IMR-90 (cell line): Measurements from ENCODE around the gene COL5A1. TPM values are rescaled to one million over a fixed set of nuclear protein-coding genes. Genes with fewer than 3 reads are reported as not detected.

Experiments
- ATAC-seq: fragments of 200-7000 bp; cut with Tn5 transposase; 2 replicates; pipeline ENCODE4 v1.9.1; 2020; ENCODE audit warnings: low read depth, mild to moderate bottlenecking, moderate library complexity
- BruUV-seq: library from RNA; stranded (reverse); fragments of 400-500 nt; replicated peaks from 2 replicates; lab custom pipeline; 2021; lab: Mats Ljungman, UMichigan
- CTCF ChIA-PET: fragments of 300-600 bp; formaldehyde crosslinking; extraction: SDS; loops from one replicate; lab custom pipeline; 2021; ENCODE audit warnings: antibody characterized with exemption; lab: Yijun Ruan, JAX
- POLR2A ChIA-PET: fragments of 300-600 bp; sonication (Branson Sonifier 250); formaldehyde crosslinking; loops from one replicate; lab custom pipeline; 2022; ENCODE audit warnings: antibody characterized with exemption; ENCODE audit not compliant: unreplicated experiment; lab: Charles Lee
- DNase-seq: peaks from one replicate; pipeline ENCODE4 v3.0.0; 2013
- H2AFZ ChIP-seq: replicated peaks from 2 replicates; pipeline ENCODE3; 2013; ENCODE audit warnings: low read length, mild to moderate bottlenecking; ENCODE audit not compliant: poor library complexity
- H2AK5ac ChIP-seq: 2 replicates; pipeline ENCODE4 v1.6.1; 2013; ENCODE audit warnings: low read depth, low read length, inconsistent platforms
- H2AK9ac ChIP-seq: replicated peaks from 2 replicates; pipeline ENCODE3; 2013; ENCODE audit warnings: mild to moderate bottlenecking, low read depth, low read length, moderate library complexity; ENCODE audit not compliant: poor library complexity
- H2BK120ac ChIP-seq: 2 replicates; pipeline ENCODE4 v1.6.1; 2013; ENCODE audit warnings: low read depth, low read length, inconsistent platforms
- H2BK15ac ChIP-seq: 3 replicates; pipeline ENCODE4 v1.6.1; 2013; ENCODE audit warnings: low read depth, low read length, inconsistent platforms
- H2BK20ac ChIP-seq: 2 replicates; pipeline ENCODE4 v1.6.1; 2013; ENCODE audit warnings: low read depth, mild to moderate bottlenecking, inconsistent platforms, low read length, moderate library complexity
- H2BK5ac ChIP-seq: 2 replicates; pipeline ENCODE4 v1.6.1; 2013; ENCODE audit warnings: mild to moderate bottlenecking, low read depth, low read length, inconsistent platforms; ENCODE audit not compliant: poor library complexity, severe bottlenecking
- H3K14ac ChIP-seq: replicated peaks from 2 replicates; pipeline ENCODE4 v1.6.1; 2013; ENCODE audit warnings: low read depth, low read length, inconsistent platforms
- H3K18ac ChIP-seq: 2 replicates; pipeline ENCODE4 v1.6.1; 2013; ENCODE audit warnings: low read depth, low read length, control low read depth
- H3K23ac ChIP-seq: 2 replicates; pipeline ENCODE4 v1.6.1; 2013; ENCODE audit warnings: low read depth, low read length, inconsistent platforms
- H3K27ac ChIP-seq: 2 replicates; pipeline ENCODE4 v1.5.1; 2013; ENCODE audit warnings: mild to moderate bottlenecking, control low read depth, low read length; ENCODE audit not compliant: insufficient read depth
- H3K27me3 ChIP-seq: 2 replicates; pipeline ENCODE4 v1.6.1; 2013; ENCODE audit warnings: low read length; ENCODE audit not compliant: control insufficient read depth, insufficient read depth
- H3K36me3 ChIP-seq: 2 replicates; pipeline ENCODE4 v1.6.1; 2013; ENCODE audit warnings: low read length, mixed read lengths; ENCODE audit not compliant: control insufficient read depth, insufficient read depth
- H3K4ac ChIP-seq: 2 replicates; pipeline ENCODE4 v1.6.1; 2013; ENCODE audit warnings: low read depth, low read length, inconsistent platforms
- H3K4me1 ChIP-seq: 2 replicates; pipeline ENCODE4 v1.6.1; 2013; ENCODE audit warnings: low read length, mixed read lengths; ENCODE audit not compliant: control insufficient read depth, insufficient read depth
- H3K4me2 ChIP-seq: 2 replicates; pipeline ENCODE4 v1.6.1; 2013; ENCODE audit warnings: low read depth, mild to moderate bottlenecking, control low read depth, low read length, moderate library complexity
- H3K4me3 ChIP-seq: 2 replicates; pipeline ENCODE4 v1.5.1; 2013; ENCODE audit warnings: low read depth, mild to moderate bottlenecking, control low read depth, low read length, moderate library complexity; ENCODE audit not compliant: insufficient read depth
- H3K56ac ChIP-seq: 2 replicates; pipeline ENCODE4 v1.6.1; 2013; ENCODE audit warnings: low read length, inconsistent platforms; ENCODE audit not compliant: insufficient read depth; ENCODE audit errors: extremely low read depth
- H3K79me1 ChIP-seq, 2 experiments: 2 replicates each; pipeline ENCODE4 v1.6.1; 2013; ENCODE audit warnings: low read length in 2 of 2, inconsistent platforms in 1 of 2, low read depth in 1 of 2
- H3K9ac ChIP-seq: 2 replicates; pipeline ENCODE4 v1.6.1; 2013; ENCODE audit warnings: low read depth, low read length, control low read depth
- H3K9me1 ChIP-seq: 2 replicates; pipeline ENCODE4 v1.6.1; 2013; ENCODE audit warnings: low read length, inconsistent platforms; ENCODE audit not compliant: insufficient read depth
- H3K9me3 ChIP-seq: 2 replicates; pipeline ENCODE4 v1.6.1; 2013; ENCODE audit warnings: low read length; ENCODE audit not compliant: control insufficient read depth, insufficient read depth
- H4K20me1 ChIP-seq: 2 replicates; pipeline ENCODE4 v1.6.1; 2013; ENCODE audit warnings: low read length, inconsistent platforms; ENCODE audit not compliant: insufficient read depth
- H4K5ac ChIP-seq: 2 replicates; pipeline ENCODE4 v1.6.1; 2013; ENCODE audit warnings: mild to moderate bottlenecking, low read depth, low read length, control low read depth
- H4K8ac ChIP-seq, 2 experiments: 2 replicates each; pipeline ENCODE4 v1.6.1; 2013; ENCODE audit warnings: low read depth in 2 of 2, low read length in 2 of 2, control low read depth in 1 of 2, inconsistent platforms in 1 of 2
- H4K91ac ChIP-seq: 2 replicates; pipeline ENCODE4 v1.6.1; 2013; ENCODE audit warnings: low read depth, low read length, inconsistent platforms; ENCODE audit not compliant: insufficient read depth
- BHLHE40 ChIP-seq: fragments of 150-350 bp; IDR thresholded peaks from 2 replicates; pipeline ENCODE4 v1.6.1; 2016; ENCODE audit warnings: mild to moderate bottlenecking, low read depth, low read length
- CEBPB ChIP-seq: IDR thresholded peaks from 2 replicates; pipeline ENCODE4 v1.6.1; 2012; ENCODE audit warnings: low read depth, low read length, improper control_type of control experiment
- ELK1 ChIP-seq: fragments of 150-350 bp; IDR thresholded peaks from 2 replicates; pipeline ENCODE4 v1.6.1; 2016; ENCODE audit warnings: low read depth, mild to moderate bottlenecking, low read length, moderate library complexity, borderline replicate concordance
- MAFK ChIP-seq: IDR thresholded peaks from 2 replicates; pipeline ENCODE4 v1.6.1; 2012; ENCODE audit warnings: low read depth, low read length, improper control_type of control experiment
- MAZ ChIP-seq: IDR thresholded peaks from 2 replicates; pipeline ENCODE4 v1.6.1; 2012; ENCODE audit warnings: low read depth, mild to moderate bottlenecking, low read length, improper control_type of control experiment, moderate library complexity, borderline replicate concordance
- MXI1 ChIP-seq: IDR thresholded peaks from 2 replicates; pipeline ENCODE4 v1.6.1; 2012; ENCODE audit warnings: low read depth, mild to moderate bottlenecking, low read length, moderate library complexity, borderline replicate concordance
- WGBS, 2 experiments: methylation state at CpG; one replicate each; pipeline versions ENCODE4 v1.1.5 to v1.1.7; 2013; ENCODE audit warnings: missing lambda C conversion rate in 2 of 2; ENCODE audit not compliant: insufficient read length in 1 of 2; ENCODE audit errors: extremely low coverage in 2 of 2; 5-methylcytosine and 5-hydroxymethylcytosine counted together
- dilution Hi-C: fragments of 300-500 bp; cut with HindIII; formaldehyde crosslinking; loops from one replicate; pipeline ENCODE4 v1.14.3; 2018; ENCODE audit warnings: low sequenced_read_pairs; ENCODE audit not compliant: unreplicated experiment
- in situ Hi-C: fragments of 300-500 bp; cut with MboI; formaldehyde crosslinking; loops from 3 replicates; pipeline ENCODE4 v1.14.3; 2019; ENCODE audit warnings: low sequenced_read_pairs, inconsistent platforms, mixed read lengths
- intact Hi-C: fragments of 100-400 bp; cut with micrococcal nuclease; formaldehyde crosslinking; loops from 2 replicates; pipeline ENCODE4 v1.10.0; 2022
- polyA plus RNA-seq, 3 experiments: library from polyadenylated mRNA; depleted of rRNA; stranded (reverse); fragments of >200 nt; gene quantifications; 2 replicates each; pipeline ENCODE4 v1.2.3, GENCODE V29; 2012; ENCODE audit warnings: low replicate concordance in 1 of 3
- total RNA-seq: library from RNA; depleted of rRNA; stranded (reverse); fragments of >200 nt; gene quantifications from 2 replicates; pipeline ENCODE4 v1.2.3, GENCODE V29; 2012

The COL5A1 gene
- total and polyA plus RNA-seq, 2 of the 4 experiments (the other 2 are of a cell fraction), result 19.2 to 173 TPM

GRCh38 chr9:134748591-134748990 is 107.0 kb downstream of the COL5A1 start:
- Histone ChIP-seq H2AK5ac (no peak overlapping the region), H3K9ac (no peak overlapping the region), H3K27ac (no peak overlapping the region), H3K4me2 (no peak overlapping the region), H3K9me1 (peaks cover 25% of the 10 kb centered on the region), H3K23ac (no peak overlapping the region), H4K91ac (no peak overlapping the region), H3K27me3 (no peaks in the 10 kb centered on the region), H3K18ac (no peak overlapping the region), H3K36me3 (peaks cover 87% of the 10 kb centered on the region), H4K8ac (no peak overlapping the region), H2AK9ac (no peak overlapping the region), H3K14ac (no peak overlapping the region), H4K5ac (no peak overlapping the region), H3K56ac (no peak overlapping the region), H3K4me1 (peaks cover 2% of the 10 kb centered on the region; the same call in 1 of the 2 replicates), H2BK20ac (no peak overlapping the region), H2BK15ac (no peak overlapping the region), H4K20me1 (peaks cover 59% of the 10 kb centered on the region), H2BK120ac (no peak overlapping the region), H2BK5ac (no peak overlapping the region), H2AFZ (no peak overlapping the region), H3K79me1 (peaks cover 26 to 87% of the 10 kb centered on the region in 2 experiments), H3K4ac (no peak overlapping the region), H3K9me3 (no peaks in the 10 kb centered on the region), H3K4me3 (no peak overlapping the region)
- 20% methylated on average over 2 of the region's 8 CpGs; no CpG with 5 or more reads in 1 of the 2 experiments for WGBS, 2 experiments
- no peak for ATAC-seq
- no TSS peak for BruUV-seq
- intact Hi-C loops (no loop called here), in situ Hi-C loops (no loop called here), dilution Hi-C loops (no loop called here)
- DNase-seq, result peak; percentile 34
- no peak for TF ChIP-seq BHLHE40
- TF ChIP-seq MAZ, result no peak
- TF ChIP-seq ELK1, result no peak
- TF ChIP-seq CEBPB, result no peak
- no peak for TF ChIP-seq MXI1
- no peak for TF ChIP-seq MAFK
- CTCF ChIA-PET, result no interaction called here
- POLR2A ChIA-PET, result no interaction called here
